Chondrocyte (in vitro differentiated cells): ENCODE results near the gene JAKMIP2. TPM values are rescaled to one million over a fixed set of nuclear protein-coding genes. Genes with fewer than 3 reads are reported as not detected.

Experiments used
- DNase-seq: peaks from one replicate; pipeline ENCODE4 v3.0.0; 2021; ENCODE audit warnings: mixed read lengths, low spot score
- H3K27ac Mint-ChIP-seq: one replicate; pipeline ENCODE4 v1.8.0; 2021; ENCODE audit warnings: mild to moderate bottlenecking, moderate library complexity, mixed read lengths; ENCODE audit not compliant: unreplicated experiment
- H3K27me3 Mint-ChIP-seq: 2 replicates; pipeline ENCODE4 v1.8.0; 2021; ENCODE audit warnings: low read depth, mixed read lengths
- H3K36me3 Mint-ChIP-seq: 2 replicates; pipeline ENCODE4 v1.8.0; 2021; ENCODE audit warnings: low read depth, mixed read lengths
- H3K4me1 Mint-ChIP-seq: 2 replicates; pipeline ENCODE4 v1.8.0; 2021; ENCODE audit warnings: low read depth, mild to moderate bottlenecking, mixed read lengths
- H3K4me3 Mint-ChIP-seq: one replicate; pipeline ENCODE4 v1.8.0; 2021; ENCODE audit warnings: mild to moderate bottlenecking, moderate library complexity, mixed read lengths; ENCODE audit not compliant: unreplicated experiment
- H3K9me3 Mint-ChIP-seq: 2 replicates; pipeline ENCODE4 v1.8.0; 2021; ENCODE audit warnings: low read depth, mixed read lengths
- CTCF ChIP-seq: fragments of 200-600 bp; sonication (generic); IDR thresholded peaks from 2 replicates; pipeline ENCODE4 v1.5.0; 2021; ENCODE audit warnings: antibody characterized with exemption, mild to moderate bottlenecking, moderate library complexity
- total RNA-seq: library from RNA; stranded (reverse); gene quantifications from 3 replicates; pipeline ENCODE4 v1.2.1, GENCODE V29; 2021

The JAKMIP2 gene
- total RNA-seq, 1 donor from 2014 or later: 7.1 TPM

GRCh38 chr5:147735621-147736125, 46.9 kb downstream of the JAKMIP2 start:
- no peak for TF ChIP-seq CTCF
- Mint-ChIP-seq H3K9me3 (no peaks in the 10 kb centered on the region), H3K4me1 (no peaks in the 10 kb centered on the region), H3K27ac (no peak overlapping the region), H3K36me3 (no peaks in the 10 kb centered on the region), H3K27me3 (no peaks in the 10 kb centered on the region), H3K4me3 (no peak overlapping the region)
- no peak for DNase-seq

GRCh38 chr5:147734894-147735293, 47.6 kb downstream of the JAKMIP2 start:
- Mint-ChIP-seq H3K36me3 (no peaks in the 10 kb centered on the region), H3K27ac (no peak overlapping the region)
- TF ChIP-seq CTCF: no peak

GRCh38 chr5:147733075-147733474, 49.5 kb downstream of the JAKMIP2 start:
- Mint-ChIP-seq H3K27ac (no peak overlapping the region), H3K4me3 (no peak overlapping the region), H3K36me3 (no peaks in the 10 kb centered on the region), H3K27me3 (no peaks in the 10 kb centered on the region), H3K4me1 (no peaks in the 10 kb centered on the region), H3K9me3 (no peaks in the 10 kb centered on the region)
- no peak for DNase-seq
- TF ChIP-seq CTCF: no peak

More at GRCh38 chr5:147734894-147735293, 47.6 kb downstream of the JAKMIP2 start:
- Mint-ChIP-seq H3K27me3 (no peaks in the 10 kb centered on the region), H3K4me3 (no peak overlapping the region), H3K9me3 (no peaks in the 10 kb centered on the region), H3K4me1 (no peaks in the 10 kb centered on the region)
- DNase-seq: no peak

- Mint-ChIP-seq H3K27ac (no peak overlapping the region), H3K4me1 (no peaks in the 10 kb centered on the region), H3K9me3 (no peaks in the 10 kb centered on the region), H3K36me3 (no peaks in the 10 kb centered on the region), H3K4me3 (no peak overlapping the region), H3K27me3 (no peaks in the 10 kb centered on the region)
- DNase-seq: no peak
- no peak for TF ChIP-seq CTCF
These were observed 50.1 kb downstream of the JAKMIP2 start for GRCh38 chr5:147732291-147732883.

GRCh38 chr5:147731431-147732290, 50.9 kb downstream of the JAKMIP2 start:
- TF ChIP-seq CTCF: no peak
- Mint-ChIP-seq H3K4me1 (no peaks in the 10 kb centered on the region), H3K9me3 (no peaks in the 10 kb centered on the region), H3K27ac (no peak overlapping the region), H3K36me3 (no peaks in the 10 kb centered on the region), H3K27me3 (no peaks in the 10 kb centered on the region), H3K4me3 (no peak overlapping the region)
- DNase-seq: no peak
